IPS-NIHi7 (cell line): Measurements from ENCODE around the gene PCSK2.
A peak's percentile ranks its signal among the peaks of the same experiment; 100 is the strongest.

ENCODE experiments used
- DNase-seq: peaks from one replicate; pipeline ENCODE4 v3.0.0; 2012; ENCODE audit warnings: mixed read lengths; ENCODE audit errors: extremely low spot score

PCSK2 gene

GRCh38 chr20:17395729-17396128 lies 168.9 kb downstream of the PCSK2 start:
- no peak for DNase-seq

GRCh38 chr20:17399303-17399985 lies 172.6 kb downstream of the PCSK2 start:
- DNase-seq: no peak

GRCh38 chr20:17403461-17403860 lies 176.6 kb downstream of the PCSK2 start:
- DNase-seq: no peak

- no peak for DNase-seq
These were observed 179.3 kb downstream of the PCSK2 start for GRCh38 chr20:17406051-17406590.

GRCh38 chr20:17407550-17407949 lies 180.7 kb downstream of the PCSK2 start:
- no peak for DNase-seq

- DNase-seq: no peak
These were observed 190.4 kb downstream of the PCSK2 start for GRCh38 chr20:17417225-17417624.

- no peak for DNase-seq
These were observed 191.9 kb downstream of the PCSK2 start for GRCh38 chr20:17418737-17419136.

- DNase-seq: no peak
These were observed 192.7 kb downstream of the PCSK2 start for GRCh38 chr20:17419479-17420041.

GRCh38 chr20:17421493-17421892 lies 194.7 kb downstream of the PCSK2 start:
- no peak for DNase-seq

- no peak for DNase-seq
These were observed 196.9 kb downstream of the PCSK2 start for GRCh38 chr20:17423782-17424181.

- no peak for DNase-seq
These were observed 200.8 kb downstream of the PCSK2 start for GRCh38 chr20:17427638-17428037.

GRCh38 chr20:17430125-17430950 lies 203.5 kb downstream of the PCSK2 start:
- DNase-seq: no peak

GRCh38 chr20:17431621-17432364 lies 205.0 kb downstream of the PCSK2 start:
- peak; percentile 76 for DNase-seq

- no peak for DNase-seq
These were observed 209.8 kb downstream of the PCSK2 start for GRCh38 chr20:17436664-17437063.

GRCh38 chr20:17437251-17437650 lies 210.4 kb downstream of the PCSK2 start:
- DNase-seq: no peak

- peak; percentile 48 for DNase-seq
These were observed 211.7 kb downstream of the PCSK2 start for GRCh38 chr20:17438436-17439039.

GRCh38 chr20:17439616-17440296 lies 212.9 kb downstream of the PCSK2 start:
- peak; percentile 45 for DNase-seq

GRCh38 chr20:17441745-17442144 lies 214.9 kb downstream of the PCSK2 start:
- no peak for DNase-seq

GRCh38 chr20:17442588-17442987 lies 215.7 kb downstream of the PCSK2 start:
- peak; percentile 55 for DNase-seq

GRCh38 chr20:17443131-17443858 lies 216.5 kb downstream of the PCSK2 start:
- DNase-seq: no peak
